OCI-M1 (cell line): ENCODE results near the gene ERCC3.

ENCODE experiments used
- DNase-seq: peaks from one replicate; lab custom pipeline; 2025; lab: John Stamatoyannopoulos, UW

ERCC3 gene

DNA sequence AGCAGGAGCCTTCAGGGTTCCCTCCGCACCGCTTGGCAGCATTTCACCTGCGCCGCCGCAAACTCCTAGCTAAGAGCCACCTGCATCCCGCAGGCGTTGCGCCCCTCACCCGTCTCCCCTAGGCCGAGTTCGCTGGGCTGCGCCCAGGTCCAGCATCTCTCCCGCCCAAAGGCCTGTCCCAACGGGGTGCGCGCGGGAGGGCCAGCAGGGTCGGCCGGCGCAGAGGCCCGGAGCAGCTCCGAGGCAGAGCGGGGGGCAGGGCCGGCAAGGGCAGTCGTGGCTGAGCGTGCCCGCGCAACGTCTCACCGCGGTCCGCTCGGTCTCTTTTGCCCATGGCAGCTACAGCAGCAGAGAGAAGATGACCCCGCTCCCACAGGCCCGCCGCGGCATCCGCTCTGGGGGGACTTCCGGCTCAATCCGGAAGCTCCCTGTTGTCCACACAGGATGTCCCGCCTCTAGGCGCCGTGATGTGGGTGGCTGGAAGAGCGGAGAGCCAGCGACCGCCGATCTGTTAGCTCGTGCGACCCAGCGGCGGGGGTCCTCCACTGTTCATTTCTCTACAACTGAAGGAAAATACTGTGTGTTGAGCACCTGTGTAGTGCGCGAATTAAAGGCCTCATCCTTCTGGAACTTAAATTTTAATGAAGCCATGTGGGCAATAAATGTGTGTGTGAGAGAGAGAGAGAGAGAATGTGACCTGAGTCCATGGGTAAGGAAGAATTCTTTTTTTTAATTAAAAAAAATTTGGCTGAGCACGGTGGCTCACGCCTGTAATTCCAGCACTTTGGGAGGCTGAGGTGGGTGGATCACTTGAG is at the start of gene ERCC3:
Gene ERCC3, minus strand, starts transcription at position 397 of the 815 bp plus-strand sequence. Its CDS starts 63 bp downstream, at position 334.
- DNase-seq, result peak; percentile 90

DNA sequence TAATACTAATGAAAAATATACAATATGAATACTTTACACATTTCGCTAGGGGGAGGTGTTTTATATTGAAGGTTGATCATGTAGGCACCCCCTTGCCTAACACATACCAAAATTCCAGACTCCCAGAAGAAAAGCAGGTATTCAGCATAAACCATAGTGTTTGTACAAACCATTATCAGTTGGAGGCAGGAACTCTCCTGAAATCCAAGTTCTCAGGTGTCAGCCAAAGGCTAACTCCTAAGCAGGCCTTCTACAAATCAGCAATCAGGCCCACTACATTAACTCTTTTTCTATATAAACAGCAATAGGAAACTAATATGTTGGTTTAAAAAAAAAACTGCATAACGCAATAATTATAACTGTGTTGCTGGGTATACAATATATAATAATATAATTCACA is 49.3 kb upstream of the ERCC3 start:
- no peak for DNase-seq

GRCh38 chr2:127342101-127342500 is 48.2 kb upstream of the ERCC3 start:
- DNase-seq, result peak; percentile 11

GRCh38 chr2:127332335-127332734 is 38.4 kb upstream of the ERCC3 start:
- no peak for DNase-seq

- no peak for DNase-seq
These were observed 36.8 kb upstream of the ERCC3 start for GRCh38 chr2:127330753-127331152.

GRCh38 chr2:127326289-127326945 is 32.5 kb upstream of the ERCC3 start:
- DNase-seq, result no peak

GRCh38 chr2:127324635-127325034 is 30.7 kb upstream of the ERCC3 start:
- DNase-seq, result peak; percentile 60

DNA sequence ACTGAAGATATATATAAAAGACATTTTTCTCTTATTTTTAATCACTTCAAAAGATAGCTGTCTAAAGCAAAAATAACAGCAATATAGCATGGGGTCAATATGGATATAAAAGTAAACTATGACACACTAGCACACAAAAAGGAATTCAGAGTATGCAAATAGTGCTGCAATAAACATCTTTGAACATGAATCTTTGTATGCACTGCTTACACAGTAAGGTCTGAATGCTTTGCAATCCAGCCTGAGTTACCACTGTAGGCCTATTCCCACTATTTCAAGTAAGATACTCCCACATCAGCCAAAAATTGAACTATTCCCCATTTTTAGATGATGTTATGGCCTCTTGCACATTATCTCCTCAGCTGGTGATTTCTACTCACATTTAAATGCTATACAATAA is 27.4 kb upstream of the ERCC3 start:
- DNase-seq, result no peak

DNA sequence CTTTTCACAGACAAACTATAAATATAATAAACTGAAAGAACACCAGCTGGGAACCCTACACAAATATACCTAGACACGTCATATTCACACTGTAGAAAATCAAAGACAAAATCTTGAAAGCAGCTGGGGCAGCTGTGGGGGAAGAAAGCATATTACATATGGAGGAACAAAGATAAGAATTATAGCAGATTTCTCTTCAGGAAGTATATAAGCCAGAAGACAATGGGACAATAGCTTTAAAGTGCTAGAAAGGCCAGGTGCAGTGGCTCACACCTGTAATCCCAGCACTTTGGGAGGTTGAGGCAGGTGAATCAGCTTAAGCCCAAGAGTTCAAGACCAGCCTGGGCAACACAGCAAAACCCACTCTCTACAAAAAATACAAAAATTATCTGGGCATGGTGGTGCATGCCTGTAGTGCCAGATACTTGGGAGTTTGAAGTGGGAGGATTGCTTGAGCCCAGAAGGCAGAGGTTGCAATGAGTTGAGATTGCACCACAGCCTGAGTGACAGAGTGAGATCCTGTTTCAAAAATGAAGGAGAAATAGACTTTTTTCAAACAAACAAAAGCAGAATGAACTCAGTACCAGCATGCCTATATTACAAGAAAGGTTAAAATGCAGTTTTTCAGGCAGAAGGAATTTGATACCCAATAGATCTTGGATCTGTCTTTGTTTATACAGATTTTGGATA is 26.8 kb upstream of the ERCC3 start:
- no peak for DNase-seq

GRCh38 chr2:127320067-127320466 is 26.1 kb upstream of the ERCC3 start:
- no peak for DNase-seq

- no peak for DNase-seq
These were observed 20.4 kb upstream of the ERCC3 start for GRCh38 chr2:127314193-127314988.

- DNase-seq, result no peak
These were observed 19.5 kb upstream of the ERCC3 start for GRCh38 chr2:127313406-127313805.

- DNase-seq, result no peak
These were observed 17.0 kb upstream of the ERCC3 start for GRCh38 chr2:127310980-127311379.

- no peak for DNase-seq
These were observed 15.5 kb upstream of the ERCC3 start for GRCh38 chr2:127309468-127309867.

DNA sequence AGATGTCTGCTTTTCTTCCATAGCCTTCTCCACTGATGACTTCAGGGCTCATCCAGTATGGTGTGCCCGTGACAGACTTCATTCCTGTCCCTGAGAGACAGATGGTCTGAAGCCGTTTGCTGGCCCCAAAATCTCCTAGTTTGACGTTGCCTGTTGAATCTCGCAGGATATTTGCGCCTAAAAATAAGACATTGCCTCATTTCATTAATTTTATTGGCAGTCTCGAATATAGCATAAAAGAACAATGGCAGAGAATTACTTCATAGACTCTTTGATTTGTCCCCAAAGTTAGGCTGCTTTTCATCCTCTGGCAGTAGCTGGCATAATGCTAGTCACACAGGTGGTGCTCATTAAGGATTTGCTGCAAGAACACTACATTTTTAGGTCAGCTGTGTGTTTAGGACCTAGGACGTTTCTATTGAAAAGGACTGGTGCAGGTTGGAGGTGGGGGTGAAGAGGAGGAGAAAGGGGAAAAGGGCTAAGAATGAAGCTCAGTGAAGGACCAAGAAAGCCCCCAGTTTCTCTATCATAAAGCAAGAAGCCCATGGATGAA is 14.7 kb upstream of the ERCC3 start:
- DNase-seq, result no peak

- peak; percentile 38 for DNase-seq
These were observed 12.1 kb upstream of the ERCC3 start for GRCh38 chr2:127305990-127306585.

- no peak for DNase-seq
These were observed 8.2 kb upstream of the ERCC3 start for GRCh38 chr2:127302168-127302567.

DNA sequence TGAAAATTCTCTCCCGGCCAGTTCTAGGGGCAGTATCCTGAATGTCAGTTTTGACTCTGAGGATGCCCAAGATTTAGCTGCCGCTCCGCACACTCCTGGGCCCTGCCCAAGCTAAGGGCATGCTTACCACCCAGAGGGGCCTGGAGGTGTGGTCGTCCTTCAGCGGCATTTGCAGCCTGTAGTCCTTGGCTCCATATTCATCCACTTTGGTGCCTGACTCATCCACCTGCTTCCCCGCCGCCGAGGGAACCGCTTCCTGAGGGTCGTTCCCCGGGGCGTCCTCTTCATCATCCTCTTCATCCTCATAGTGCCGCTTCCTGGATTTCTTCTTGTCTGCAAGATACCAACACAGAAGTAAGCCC is 577 bp downstream of the ERCC3 start:
- DNase-seq, result no peak

DNA sequence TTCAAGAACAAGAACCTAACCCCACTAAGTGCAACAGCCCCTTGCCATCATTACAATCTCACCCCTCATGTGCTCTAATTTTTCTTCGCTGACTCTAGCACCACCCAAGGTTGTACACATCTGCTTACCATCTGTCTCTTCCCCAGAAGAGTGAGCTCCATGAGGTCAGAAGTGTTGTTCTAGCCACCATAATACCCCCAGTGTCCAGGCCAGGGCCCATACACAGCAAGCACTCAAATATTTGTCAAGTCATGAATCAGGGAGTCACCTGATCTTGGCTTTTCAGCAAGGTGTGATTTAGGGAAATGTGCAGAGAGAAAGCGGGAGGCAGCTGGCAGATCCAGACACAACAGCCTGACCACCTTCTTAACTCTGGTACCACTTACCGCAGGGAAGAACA is 5.7 kb downstream of the ERCC3 start:
- DNase-seq, result no peak

GRCh38 chr2:127283275-127283674 is 10.7 kb downstream of the ERCC3 start:
- no peak for DNase-seq

- DNase-seq, result no peak
These were observed 13.3 kb downstream of the ERCC3 start for GRCh38 chr2:127280693-127281092.
